Neural progenitor cell (in vitro differentiated cells): Measurements from ENCODE around the gene FBXW2. TPM values are rescaled to one million over a fixed set of nuclear protein-coding genes. Genes with fewer than 3 reads are reported as not detected.

ENCODE experiments used
- DNase-seq: peaks from one replicate; pipeline ENCODE4 v3.0.0-alpha.2; 2016; ENCODE audit warnings: low spot score
- H2AFZ ChIP-seq: fragments of 200-600 bp; sonication (generic); replicated peaks from 2 replicates; pipeline ENCODE4 v1.6.1; 2016; ENCODE audit warnings: antibody characterized with exemption
- H3F3A ChIP-seq: fragments of 200-600 bp; sonication (generic); 2 replicates; pipeline ENCODE4 v1.6.1; 2016; ENCODE audit warnings: antibody characterized with exemption, low read depth
- H3K27ac ChIP-seq: fragments of 200-600 bp; sonication (generic); 2 replicates; pipeline ENCODE4 v1.5.1; 2016; ENCODE audit warnings: mild to moderate bottlenecking
- H3K27me3 ChIP-seq: fragments of 200-600 bp; sonication (generic); 2 replicates; pipeline ENCODE4 v1.6.1; 2016; ENCODE audit warnings: mild to moderate bottlenecking, moderate library complexity
- H3K36me3 ChIP-seq: fragments of 200-600 bp; sonication (generic); 2 replicates; pipeline ENCODE4 v1.5.1; 2016
- H3K4me1 ChIP-seq: fragments of 200-600 bp; sonication (generic); 2 replicates; pipeline ENCODE4 v1.6.1; 2016; ENCODE audit warnings: mixed run types
- H3K4me2 ChIP-seq: fragments of 200-600 bp; sonication (generic); 2 replicates; pipeline ENCODE4 v1.6.1; 2016
- H3K4me3 ChIP-seq: fragments of 200-600 bp; sonication (generic); 2 replicates; pipeline ENCODE4 v1.5.1; 2016
- H3K79me2 ChIP-seq: fragments of 200-600 bp; sonication (generic); 2 replicates; pipeline ENCODE4 v1.6.1; 2016; ENCODE audit warnings: low read depth
- H3K9ac ChIP-seq: fragments of 200-600 bp; sonication (generic); 2 replicates; pipeline ENCODE4 v1.6.1; 2016
- H3K9me3 ChIP-seq: fragments of 200-600 bp; sonication (generic); 2 replicates; pipeline ENCODE4 v1.5.1; 2016; ENCODE audit warnings: low read depth
- H4K20me1 ChIP-seq: fragments of 200-600 bp; sonication (generic); 2 replicates; pipeline ENCODE4 v1.6.1; 2016; ENCODE audit warnings: low read depth
- H3K27ac Mint-ChIP-seq: 3 replicates; pipeline ENCODE4 v1.8.0; 2021; ENCODE audit warnings: mixed read lengths
- H3K27me3 Mint-ChIP-seq: 2 replicates; pipeline ENCODE4 v1.8.0; 2022; ENCODE audit warnings: low read depth, mild to moderate bottlenecking, inconsistent platforms, moderate library complexity, mixed read lengths; ENCODE audit not compliant: insufficient read depth
- H3K36me3 Mint-ChIP-seq: 3 replicates; pipeline ENCODE4 v1.8.0; 2021; ENCODE audit warnings: mixed read lengths
- H3K4me1 Mint-ChIP-seq: 3 replicates; pipeline ENCODE4 v1.8.0; 2021; ENCODE audit warnings: mixed read lengths
- H3K4me3 Mint-ChIP-seq: 3 replicates; pipeline ENCODE4 v1.8.0; 2021; ENCODE audit warnings: mild to moderate bottlenecking, moderate library complexity, mixed read lengths
- H3K9me3 Mint-ChIP-seq: 3 replicates; pipeline ENCODE4 v1.8.0; 2020; ENCODE audit warnings: mixed read lengths
- CTCF ChIP-seq: fragments of 200-600 bp; sonication (generic); IDR thresholded peaks from 2 replicates; pipeline ENCODE4 v1.5.1; 2017; ENCODE audit warnings: antibody characterized with exemption, mild to moderate bottlenecking
- EZH2 ChIP-seq: fragments of 200-600 bp; sonication (generic); IDR thresholded peaks from 2 replicates; pipeline ENCODE4 v1.6.1; 2017; ENCODE audit warnings: antibody characterized with exemption, mild to moderate bottlenecking, moderate library complexity
- EZH2phosphoT487 ChIP-seq: fragments of 200-600 bp; sonication (generic); IDR thresholded peaks from 2 replicates; pipeline ENCODE4 v1.6.1; 2017; ENCODE audit warnings: antibody characterized with exemption
- total RNA-seq: library from RNA; depleted of rRNA; stranded (reverse); fragments of >200 nt; gene quantifications from 2 replicates; pipeline ENCODE4 v1.2.3, GENCODE V29; 2015; ENCODE audit warnings: low replicate concordance

Gene FBXW2
- total RNA-seq, 1 donor from 2014 or later = 32.7 TPM

DNA sequence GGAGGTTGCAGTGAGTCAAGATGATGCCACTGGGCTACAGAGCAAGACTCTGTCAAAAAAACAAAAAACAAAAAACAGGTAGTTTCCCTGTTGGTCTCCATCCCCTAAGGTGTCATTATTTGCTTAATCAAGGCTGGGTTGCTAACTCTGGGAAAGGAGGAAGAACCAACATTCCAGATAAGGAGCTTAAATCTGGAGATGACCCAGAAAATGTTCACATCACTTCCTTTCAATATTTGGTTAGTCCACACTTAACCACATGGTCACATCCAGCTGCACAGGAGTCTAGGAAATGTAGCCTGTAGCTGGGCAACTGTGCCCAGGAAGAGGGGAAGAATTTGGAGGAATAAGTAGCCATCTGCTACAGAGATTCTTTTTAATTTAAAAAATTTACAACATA is 53.1 kb downstream of the FBXW2 start:
- TF ChIP-seq EZH2 (no peak), CTCF (no peak), EZH2phosphoT487 (no peak)
- Histone ChIP-seq H3K4me1 (no peaks in the 10 kb centered on the region), H3K36me3 (no peaks in the 10 kb centered on the region), H3K4me2 (no peak overlapping the region), H3K27me3 (no peaks in the 10 kb centered on the region), H3K9ac (no peak overlapping the region), H3K4me3 (no peak overlapping the region), H3K9me3 (no peaks in the 10 kb centered on the region), H3K79me2 (no peaks in the 10 kb centered on the region), H3K27ac (no peak overlapping the region), H2AFZ (no peak overlapping the region), H3F3A (no peaks in the 10 kb centered on the region), H4K20me1 (no peaks in the 10 kb centered on the region)
- Mint-ChIP-seq H3K4me1 (no peaks in the 10 kb centered on the region), H3K4me3 (no peak overlapping the region), H3K9me3 (peaks cover under 1% of the 10 kb centered on the region), H3K36me3 (no peaks in the 10 kb centered on the region), H3K27ac (no peak overlapping the region), H3K27me3 (no peaks in the 10 kb centered on the region)
- no peak for DNase-seq

DNA sequence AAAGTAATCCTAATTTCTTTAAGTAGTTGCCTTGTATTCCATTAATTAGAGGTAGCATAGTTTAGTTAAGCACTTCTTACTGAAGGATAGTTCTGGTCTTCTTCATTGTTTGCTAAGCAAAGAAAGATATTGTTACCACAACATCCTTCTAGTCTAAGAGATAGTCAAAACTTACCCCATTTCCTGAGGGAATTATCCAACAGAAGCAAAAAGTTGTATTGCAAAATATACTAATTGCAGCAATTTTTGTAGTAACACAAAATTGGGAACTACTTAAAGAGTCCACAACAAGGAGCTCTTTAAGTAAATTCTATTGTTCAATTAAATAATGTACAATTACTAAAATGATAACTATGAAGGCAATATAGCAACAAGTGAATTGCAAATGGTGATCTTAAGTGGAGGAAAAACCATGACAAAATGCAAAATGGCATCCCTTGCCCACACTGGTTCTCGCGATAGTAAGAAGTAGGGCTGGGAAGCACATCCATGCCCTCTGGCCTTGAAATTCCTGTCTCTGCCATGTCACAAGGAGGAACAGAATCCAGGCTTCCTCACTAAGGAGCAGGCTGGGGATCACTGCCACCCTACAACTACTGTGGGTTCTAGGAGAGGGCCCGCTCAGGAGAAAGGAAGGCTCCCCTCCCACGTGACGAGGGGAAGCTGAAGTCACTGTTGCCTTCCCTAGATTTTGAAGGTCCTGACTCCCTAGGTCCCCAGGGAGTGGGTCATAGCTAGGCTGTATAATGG is 55.6 kb downstream of the FBXW2 start:
- no peaks in the 10 kb centered on the region for H3K9me3 ChIP-seq
- no peak for TF ChIP-seq EZH2
- no peak for TF ChIP-seq CTCF
- TF ChIP-seq EZH2phosphoT487 = no peak

DNA sequence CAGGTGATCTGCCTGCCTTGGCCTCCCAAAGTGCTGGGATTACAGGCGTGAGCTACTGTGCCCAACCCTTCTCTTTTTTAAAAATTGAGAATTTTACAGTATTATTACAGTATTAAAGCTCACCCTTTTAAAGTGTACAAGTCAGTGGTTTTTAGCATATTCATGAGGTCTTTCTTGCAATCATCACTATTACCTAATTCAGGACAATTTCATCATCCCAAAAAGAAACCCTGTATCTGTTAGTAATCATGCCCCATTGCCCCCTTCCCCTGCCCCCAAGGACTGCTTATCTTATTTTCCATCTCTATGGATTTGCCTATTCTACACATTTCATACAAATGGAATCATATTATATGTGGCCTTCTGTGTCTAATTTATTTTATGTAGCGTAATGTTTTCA is 56.3 kb downstream of the FBXW2 start:
- Mint-ChIP-seq H3K9me3 (no peaks in the 10 kb centered on the region), H3K4me1 (no peaks in the 10 kb centered on the region), H3K27me3 (no peaks in the 10 kb centered on the region), H3K36me3 (no peaks in the 10 kb centered on the region), H3K27ac (no peak overlapping the region), H3K4me3 (no peak overlapping the region)
- H3K36me3 ChIP-seq = no peaks in the 10 kb centered on the region
- no peak overlapping the region for H3K9ac ChIP-seq
- H4K20me1 ChIP-seq = no peaks in the 10 kb centered on the region
- no peak overlapping the region for H3K4me2 ChIP-seq
- H2AFZ ChIP-seq = no peak overlapping the region
- no peak for TF ChIP-seq CTCF
- TF ChIP-seq EZH2phosphoT487 = no peak
- TF ChIP-seq EZH2 = no peak
- H3K4me3 ChIP-seq = no peak overlapping the region
- DNase-seq = no peak
- no peaks in the 10 kb centered on the region for H3K9me3 ChIP-seq
- no peaks in the 10 kb centered on the region for H3K27me3 ChIP-seq
- H3F3A ChIP-seq = peaks cover under 1% of the 10 kb centered on the region
- no peaks in the 10 kb centered on the region for H3K79me2 ChIP-seq
- peaks cover under 1% of the 10 kb centered on the region for H3K4me1 ChIP-seq
- no peak overlapping the region for H3K27ac ChIP-seq

More for the DNA sequence above, 55.6 kb downstream of the FBXW2 start:
- no peak overlapping the region for H3K4me2 ChIP-seq
- H3K27me3 ChIP-seq = no peaks in the 10 kb centered on the region
- Mint-ChIP-seq H3K27me3 (no peaks in the 10 kb centered on the region), H3K9me3 (no peaks in the 10 kb centered on the region), H3K36me3 (no peaks in the 10 kb centered on the region), H3K4me3 (no peak overlapping the region), H3K27ac (no peak overlapping the region), H3K4me1 (no peaks in the 10 kb centered on the region)
- no peak for DNase-seq
- no peaks in the 10 kb centered on the region for H3K36me3 ChIP-seq
- H3K4me1 ChIP-seq = no peaks in the 10 kb centered on the region
- no peaks in the 10 kb centered on the region for H3F3A ChIP-seq
- no peak overlapping the region for H3K9ac ChIP-seq
- no peak overlapping the region for H3K27ac ChIP-seq
- H4K20me1 ChIP-seq = no peaks in the 10 kb centered on the region
- H3K79me2 ChIP-seq = no peaks in the 10 kb centered on the region
- no peak overlapping the region for H2AFZ ChIP-seq
- no peak overlapping the region for H3K4me3 ChIP-seq
